WTC11 (cell line): ENCODE data around the gene USP54. TPM values are rescaled to one million over a fixed set of nuclear protein-coding genes. Genes with fewer than 3 reads are reported as not detected.

Source experiments
- ATAC-seq: fragments of 200-7000 bp; cut with Tn5 transposase; 2 replicates; pipeline ENCODE4 v1.10.0; 2021; ENCODE audit warnings: mild to moderate bottlenecking, moderate library complexity
- CTCF ChIA-PET: fragments of 300-600 bp; sonication (Branson Sonifier 250); formaldehyde crosslinking; loops from one replicate; lab custom pipeline; 2021; ENCODE audit warnings: antibody characterized with exemption; lab: Charles Lee
- POLR2A ChIA-PET: fragments of 350-600 bp; sonication (Branson Sonifier 250); formaldehyde crosslinking; loops from one replicate; lab custom pipeline; 2021; ENCODE audit warnings: antibody characterized with exemption; lab: Charles Lee
- DNase-seq: peaks from one replicate; pipeline ENCODE4 v3.0.0; 2021; ENCODE audit warnings: low spot score
- H3K27ac Mint-ChIP-seq: 2 replicates; pipeline ENCODE4 v1.8.0; 2021; ENCODE audit warnings: mixed read lengths
- H3K27me3 Mint-ChIP-seq: 2 replicates; pipeline ENCODE4 v1.8.0; 2021; ENCODE audit warnings: low read depth, mild to moderate bottlenecking, moderate library complexity, mixed read lengths
- H3K36me3 Mint-ChIP-seq: 2 replicates; pipeline ENCODE4 v1.8.0; 2021; ENCODE audit warnings: mixed read lengths
- H3K4me1 Mint-ChIP-seq: 2 replicates; pipeline ENCODE4 v1.8.0; 2022; ENCODE audit warnings: mixed read lengths
- H3K4me3 Mint-ChIP-seq: 2 replicates; pipeline ENCODE4 v1.8.0; 2021; ENCODE audit warnings: mild to moderate bottlenecking, moderate library complexity, mixed read lengths
- H3K9me3 Mint-ChIP-seq: 2 replicates; pipeline ENCODE4 v1.8.0; 2021; ENCODE audit warnings: mixed read lengths
- CREM ChIP-seq: sonication (generic); formaldehyde crosslinking; IDR thresholded peaks from 2 replicates; pipeline ENCODE4 v1.8.1; 2022; ENCODE audit warnings: mild to moderate bottlenecking, missing genetic modification reagents, moderate library complexity
- ELF4 ChIP-seq: sonication (generic); formaldehyde crosslinking; IDR thresholded peaks from 2 replicates; pipeline ENCODE4 v1.8.1; 2022; ENCODE audit warnings: low read depth, mild to moderate bottlenecking, moderate library complexity, missing genetic modification reagents
- ESRRA ChIP-seq: sonication (generic); formaldehyde crosslinking; IDR thresholded peaks from 2 replicates; pipeline ENCODE4 v1.8.1; 2022; ENCODE audit warnings: mild to moderate bottlenecking, missing genetic modification reagents, borderline replicate concordance
- ETV6 ChIP-seq: sonication (generic); formaldehyde crosslinking; IDR thresholded peaks from 2 replicates; pipeline ENCODE4 v1.8.1; 2022; ENCODE audit warnings: mild to moderate bottlenecking, missing genetic modification reagents
- IRF2 ChIP-seq: sonication (generic); formaldehyde crosslinking; IDR thresholded peaks from 2 replicates; pipeline ENCODE4 v1.8.0; 2022; ENCODE audit warnings: low read depth, missing genetic modification reagents, borderline replicate concordance
- MAX ChIP-seq: sonication (generic); formaldehyde crosslinking; IDR thresholded peaks from 2 replicates; pipeline ENCODE4 v1.8.0; 2022; ENCODE audit warnings: mild to moderate bottlenecking, missing genetic modification reagents
- NFYB ChIP-seq: sonication (generic); formaldehyde crosslinking; conservative IDR thresholded peaks from 2 replicates; pipeline ENCODE4 v1.8.0; 2022; ENCODE audit warnings: low read depth, missing genetic modification reagents
- NR1H2 ChIP-seq: sonication (generic); formaldehyde crosslinking; IDR thresholded peaks from 2 replicates; pipeline ENCODE4 v1.9.0; 2021; ENCODE audit warnings: mild to moderate bottlenecking, moderate library complexity, missing genetic modification reagents
- NR3C1 ChIP-seq: sonication (generic); formaldehyde crosslinking; conservative IDR thresholded peaks from 2 replicates; pipeline ENCODE4 v1.8.1; 2023; ENCODE audit warnings: low read depth, mild to moderate bottlenecking, missing genetic modification reagents
- RORB ChIP-seq: fragments of 250-450 bp; sonication (Bioruptor Pico); IDR thresholded peaks from 2 replicates; pipeline ENCODE4 v1.9.0; 2021; ENCODE audit warnings: mild to moderate bottlenecking
- SMAD3 ChIP-seq: sonication (generic); formaldehyde crosslinking; IDR thresholded peaks from 2 replicates; pipeline ENCODE4 v1.8.0; 2022; ENCODE audit warnings: missing genetic modification reagents, mild to moderate bottlenecking, borderline replicate concordance
- SP1 ChIP-seq: sonication (generic); formaldehyde crosslinking; conservative IDR thresholded peaks from 2 replicates; pipeline ENCODE4 v1.8.1; 2022; ENCODE audit warnings: missing genetic modification reagents
- TCF7 ChIP-seq: sonication (generic); formaldehyde crosslinking; IDR thresholded peaks from 2 replicates; pipeline ENCODE4 v1.8.0; 2022; ENCODE audit warnings: mild to moderate bottlenecking, low read depth, missing genetic modification reagents, moderate library complexity
- TEAD4 ChIP-seq: sonication (generic); formaldehyde crosslinking; IDR thresholded peaks from 2 replicates; pipeline ENCODE4 v1.8.0; 2022; ENCODE audit warnings: mild to moderate bottlenecking, missing genetic modification reagents
- ZBTB21 ChIP-seq: sonication (generic); formaldehyde crosslinking; IDR thresholded peaks from 2 replicates; pipeline ENCODE4 v1.8.1; 2023; ENCODE audit warnings: mild to moderate bottlenecking, missing genetic modification reagents, borderline replicate concordance
- ZBTB43 ChIP-seq: sonication (generic); formaldehyde crosslinking; IDR thresholded peaks from 2 replicates; pipeline ENCODE4 v1.8.1; 2023; ENCODE audit warnings: mild to moderate bottlenecking, missing genetic modification reagents
- ZNF396 ChIP-seq: fragments of 250-450 bp; sonication (Bioruptor Pico); IDR thresholded peaks from 2 replicates; pipeline ENCODE4 v1.8.0; 2021; ENCODE audit warnings: mild to moderate bottlenecking, moderate library complexity, borderline replicate concordance
- ZNF423 ChIP-seq: fragments of 250-450 bp; sonication (Bioruptor Pico); IDR thresholded peaks from 2 replicates; pipeline ENCODE4 v2.1.2; 2022; ENCODE audit warnings: mild to moderate bottlenecking, moderate library complexity
- total RNA-seq: library from RNA; stranded (reverse); gene quantifications from 3 replicates; pipeline ENCODE4 v1.2.3, GENCODE V29; 2021
- TF ChIP-seq, protein P1 (sequence below): sonication (generic); formaldehyde crosslinking; IDR thresholded peaks from 2 replicates; pipeline ENCODE4 v1.8.0; 2022; ENCODE audit warnings: mild to moderate bottlenecking, missing genetic modification reagents
- TF ChIP-seq, protein P2 (sequence below): sonication (generic); formaldehyde crosslinking; IDR thresholded peaks from 2 replicates; pipeline ENCODE4 v1.8.0; 2023; ENCODE audit warnings: missing genetic modification reagents, mild to moderate bottlenecking, borderline replicate concordance
- TF ChIP-seq, protein P3 (sequence below): sonication (generic); formaldehyde crosslinking; IDR thresholded peaks from 2 replicates; pipeline ENCODE4 v1.8.0; 2022; ENCODE audit warnings: mild to moderate bottlenecking, missing genetic modification reagents
- TF ChIP-seq, protein P4 (sequence below): fragments of 250-450 bp; sonication (Bioruptor Pico); IDR thresholded peaks from 2 replicates; pipeline ENCODE4 v1.9.0; 2021; ENCODE audit warnings: moderate library complexity, mild to moderate bottlenecking, inconsistent platforms, borderline replicate concordance

Gene USP54
- total RNA-seq, 1 experiment from 2014 or later = 39.8 TPM

GRCh38 chr10:73471226-73471625, 119.9 kb downstream of the USP54 start (continued):
- TF ChIP-seq, protein P1, sequence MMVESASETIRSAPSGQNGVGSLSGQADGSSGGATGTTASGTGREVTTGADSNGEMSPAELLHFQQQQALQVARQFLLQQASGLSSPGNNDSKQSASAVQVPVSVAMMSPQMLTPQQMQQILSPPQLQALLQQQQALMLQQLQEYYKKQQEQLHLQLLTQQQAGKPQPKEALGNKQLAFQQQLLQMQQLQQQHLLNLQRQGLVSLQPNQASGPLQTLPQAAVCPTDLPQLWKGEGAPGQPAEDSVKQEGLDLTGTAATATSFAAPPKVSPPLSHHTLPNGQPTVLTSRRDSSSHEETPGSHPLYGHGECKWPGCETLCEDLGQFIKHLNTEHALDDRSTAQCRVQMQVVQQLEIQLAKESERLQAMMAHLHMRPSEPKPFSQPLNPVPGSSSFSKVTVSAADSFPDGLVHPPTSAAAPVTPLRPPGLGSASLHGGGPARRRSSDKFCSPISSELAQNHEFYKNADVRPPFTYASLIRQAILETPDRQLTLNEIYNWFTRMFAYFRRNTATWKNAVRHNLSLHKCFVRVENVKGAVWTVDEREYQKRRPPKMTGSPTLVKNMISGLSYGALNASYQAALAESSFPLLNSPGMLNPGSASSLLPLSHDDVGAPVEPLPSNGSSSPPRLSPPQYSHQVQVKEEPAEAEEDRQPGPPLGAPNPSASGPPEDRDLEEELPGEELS (CRISPR knock-in tag) = no peak
- TF ChIP-seq ZBTB43 (CRISPR knock-in tag) = no peak
- TF ChIP-seq NR3C1 (CRISPR knock-in tag) = no peak
- TF ChIP-seq, all 79 proteins: peak for 0

DNA sequence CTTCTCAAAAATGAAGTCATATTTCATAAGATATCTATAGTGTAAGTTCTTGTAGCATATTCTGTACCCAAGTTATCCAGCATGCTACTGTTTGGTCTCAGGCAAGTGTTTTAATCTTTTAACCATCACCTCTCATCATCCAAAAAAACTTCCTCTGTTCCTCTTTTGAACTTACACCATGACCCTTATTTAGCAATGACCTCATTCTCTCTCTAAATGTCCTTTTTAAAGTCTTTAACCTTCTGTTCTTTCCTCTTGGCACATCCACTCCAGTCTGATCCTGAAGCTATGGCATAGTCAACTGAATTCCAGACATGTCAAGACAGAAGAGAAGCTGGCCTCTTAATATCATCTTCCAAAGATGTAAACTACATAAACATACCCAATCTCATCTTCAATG, 121.6 kb downstream of the USP54 start:
- TF ChIP-seq ETV6 (no peak), NFYB (no peak), MAX (no peak), ZNF423 (CRISPR knock-in tag) (no peak), ESRRA (CRISPR knock-in tag) (no peak), TCF7 (no peak), RORB (no peak), ELF4 (CRISPR knock-in tag) (no peak), ZBTB21 (CRISPR knock-in tag) (no peak), CREM (CRISPR knock-in tag) (no peak), SP1 (CRISPR knock-in tag) (no peak), ZNF396 (CRISPR knock-in tag) (no peak), TEAD4 (CRISPR knock-in tag) (no peak), NR1H2 (CRISPR knock-in tag) (no peak), IRF2 (CRISPR knock-in tag) (no peak), SMAD3 (CRISPR knock-in tag) (no peak)
- TF ChIP-seq, protein P2, sequence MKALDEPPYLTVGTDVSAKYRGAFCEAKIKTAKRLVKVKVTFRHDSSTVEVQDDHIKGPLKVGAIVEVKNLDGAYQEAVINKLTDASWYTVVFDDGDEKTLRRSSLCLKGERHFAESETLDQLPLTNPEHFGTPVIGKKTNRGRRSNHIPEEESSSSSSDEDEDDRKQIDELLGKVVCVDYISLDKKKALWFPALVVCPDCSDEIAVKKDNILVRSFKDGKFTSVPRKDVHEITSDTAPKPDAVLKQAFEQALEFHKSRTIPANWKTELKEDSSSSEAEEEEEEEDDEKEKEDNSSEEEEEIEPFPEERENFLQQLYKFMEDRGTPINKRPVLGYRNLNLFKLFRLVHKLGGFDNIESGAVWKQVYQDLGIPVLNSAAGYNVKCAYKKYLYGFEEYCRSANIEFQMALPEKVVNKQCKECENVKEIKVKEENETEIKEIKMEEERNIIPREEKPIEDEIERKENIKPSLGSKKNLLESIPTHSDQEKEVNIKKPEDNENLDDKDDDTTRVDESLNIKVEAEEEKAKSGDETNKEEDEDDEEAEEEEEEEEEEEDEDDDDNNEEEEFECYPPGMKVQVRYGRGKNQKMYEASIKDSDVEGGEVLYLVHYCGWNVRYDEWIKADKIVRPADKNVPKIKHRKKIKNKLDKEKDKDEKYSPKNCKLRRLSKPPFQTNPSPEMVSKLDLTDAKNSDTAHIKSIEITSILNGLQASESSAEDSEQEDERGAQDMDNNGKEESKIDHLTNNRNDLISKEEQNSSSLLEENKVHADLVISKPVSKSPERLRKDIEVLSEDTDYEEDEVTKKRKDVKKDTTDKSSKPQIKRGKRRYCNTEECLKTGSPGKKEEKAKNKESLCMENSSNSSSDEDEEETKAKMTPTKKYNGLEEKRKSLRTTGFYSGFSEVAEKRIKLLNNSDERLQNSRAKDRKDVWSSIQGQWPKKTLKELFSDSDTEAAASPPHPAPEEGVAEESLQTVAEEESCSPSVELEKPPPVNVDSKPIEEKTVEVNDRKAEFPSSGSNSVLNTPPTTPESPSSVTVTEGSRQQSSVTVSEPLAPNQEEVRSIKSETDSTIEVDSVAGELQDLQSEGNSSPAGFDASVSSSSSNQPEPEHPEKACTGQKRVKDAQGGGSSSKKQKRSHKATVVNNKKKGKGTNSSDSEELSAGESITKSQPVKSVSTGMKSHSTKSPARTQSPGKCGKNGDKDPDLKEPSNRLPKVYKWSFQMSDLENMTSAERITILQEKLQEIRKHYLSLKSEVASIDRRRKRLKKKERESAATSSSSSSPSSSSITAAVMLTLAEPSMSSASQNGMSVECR (CRISPR knock-in tag) = no peak
- TF ChIP-seq, protein P3, sequence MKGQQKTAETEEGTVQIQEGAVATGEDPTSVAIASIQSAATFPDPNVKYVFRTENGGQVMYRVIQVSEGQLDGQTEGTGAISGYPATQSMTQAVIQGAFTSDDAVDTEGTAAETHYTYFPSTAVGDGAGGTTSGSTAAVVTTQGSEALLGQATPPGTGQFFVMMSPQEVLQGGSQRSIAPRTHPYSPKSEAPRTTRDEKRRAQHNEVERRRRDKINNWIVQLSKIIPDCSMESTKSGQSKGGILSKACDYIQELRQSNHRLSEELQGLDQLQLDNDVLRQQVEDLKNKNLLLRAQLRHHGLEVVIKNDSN (CRISPR knock-in tag) = no peak
- TF ChIP-seq, protein P4, sequence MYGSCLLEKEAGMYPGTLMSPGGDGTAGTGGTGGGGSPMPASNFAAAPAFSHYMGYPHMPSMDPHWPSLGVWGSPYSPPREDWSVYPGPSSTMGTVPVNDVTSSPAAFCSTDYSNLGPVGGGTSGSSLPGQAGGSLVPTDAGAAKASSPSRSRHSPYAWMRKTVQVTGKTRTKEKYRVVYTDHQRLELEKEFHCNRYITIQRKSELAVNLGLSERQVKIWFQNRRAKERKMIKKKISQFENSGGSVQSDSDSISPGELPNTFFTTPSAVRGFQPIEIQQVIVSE (CRISPR knock-in tag) = no peak
- TF ChIP-seq, protein P1 (CRISPR knock-in tag) = no peak
- ATAC-seq (no peak), DNase-seq (no peak)
- no peaks in the 10 kb centered on the region for H3K9me3 Mint-ChIP-seq
- H3K4me3 Mint-ChIP-seq = no peak overlapping the region
- H3K36me3 Mint-ChIP-seq = peaks cover 29% of the 10 kb centered on the region
- no peak overlapping the region for H3K27ac Mint-ChIP-seq
- H3K4me1 Mint-ChIP-seq = no peaks in the 10 kb centered on the region
- ChIA-PET CTCF (no interaction called here), POLR2A (no interaction called here)
- H3K27me3 Mint-ChIP-seq = no peaks in the 10 kb centered on the region
